AML-193 (cell line): ENCODE results near the gene ADD3.

Source experiments
- DNase-seq, 2 experiments: peaks; one replicate each; lab custom pipeline; 2025; lab: John Stamatoyannopoulos, UW

Gene ADD3

GRCh38 chr10:110068780-110069179 lies 61.0 kb downstream of the ADD3 start:
- no peak for DNase-seq

- DNase-seq = no peak
Observed at GRCh38 chr10:110069502-110069982, 61.8 kb downstream of the ADD3 start.

- DNase-seq = no peak
Observed at GRCh38 chr10:110073896-110074295, 66.1 kb downstream of the ADD3 start.

GRCh38 chr10:110074298-110074697 lies 66.5 kb downstream of the ADD3 start:
- DNase-seq = no peak

- no peak for DNase-seq
Observed at GRCh38 chr10:110074758-110075671, 67.2 kb downstream of the ADD3 start.

- DNase-seq = no peak
Observed at GRCh38 chr10:110075686-110076085, 67.9 kb downstream of the ADD3 start.

- peak; percentile 98 for DNase-seq
Observed at GRCh38 chr10:110076559-110077318, 69.0 kb downstream of the ADD3 start.

GRCh38 chr10:110077436-110078130 lies 69.8 kb downstream of the ADD3 start:
- DNase-seq = peak; percentile 82 to 87

GRCh38 chr10:110078317-110078716 lies 70.5 kb downstream of the ADD3 start:
- DNase-seq = no peak

- peak; percentile 10 to 16 for DNase-seq
Observed at GRCh38 chr10:110081911-110082310, 74.1 kb downstream of the ADD3 start.

- DNase-seq = no peak
Observed at GRCh38 chr10:110083884-110084283, 76.1 kb downstream of the ADD3 start.

GRCh38 chr10:110087682-110088081 lies 79.9 kb downstream of the ADD3 start:
- no peak for DNase-seq

GRCh38 chr10:110088367-110089104 lies 80.8 kb downstream of the ADD3 start:
- no peak for DNase-seq

GRCh38 chr10:110091830-110092229 lies 84.0 kb downstream of the ADD3 start:
- no peak for DNase-seq

- DNase-seq = no peak
Observed at GRCh38 chr10:110093722-110094121, 85.9 kb downstream of the ADD3 start.

GRCh38 chr10:110094786-110095185 lies 87.0 kb downstream of the ADD3 start:
- no peak for DNase-seq

- no peak for DNase-seq
Observed at GRCh38 chr10:110101464-110102144, 93.8 kb downstream of the ADD3 start.

- DNase-seq = no peak
Observed at GRCh38 chr10:110103921-110104461, 96.2 kb downstream of the ADD3 start.

GRCh38 chr10:110105873-110106272 lies 98.1 kb downstream of the ADD3 start:
- no peak for DNase-seq

GRCh38 chr10:110107430-110107829 lies 99.6 kb downstream of the ADD3 start:
- no peak for DNase-seq

- DNase-seq = no peak
Observed at GRCh38 chr10:110107887-110108286, 100.1 kb downstream of the ADD3 start.
